ENCODE measurements around the gene FAM161B. TPM values are rescaled to one million over a fixed set of nuclear protein-coding genes. Genes with fewer than 3 reads are reported as not detected.
A peak's percentile ranks its signal among the peaks of the same experiment; 100 is the strongest.

The FAM161B gene
- 1 to 10 TPM; 3.5 to 4.3 (median 4.2) TPM for total RNA-seq (2021; fragmentation: NEBNext Ultra II Directional; extraction: Animal tissue kit (Norgen Biotek cat#: 25700))
- long read RNA-seq, full-length matches to known transcripts = 8 of 12 reads
- long read RNA-seq, partial matches to known transcripts = 4 of 12 reads
- long read RNA-seq, other reads (novel, unspliced or antisense) = 0 of 12 reads

GRCh38 chr14:73949752-73950734 is at the start of gene FAM161B, which contains the start of gene COQ6:
FAM161B (minus strand) TSS chr14:73950094; CDS start chr14:73950026, 68 bp downstream.
COQ6 (plus strand) TSS chr14:73950302; CDS start chr14:73950333, 31 bp downstream.
- Mint-ChIP-seq H3K27ac (peak within 1 kb of the TSS; percentile 97), H3K4me1 (ENCODE audit: low read depth) (peaks cover 11% of the 10 kb centered on the region), H3K36me3 (ENCODE audit: low read depth) (peaks cover 9% of the 10 kb centered on the region; the same call in 1 of the 2 replicates), H3K27me3 (ENCODE audit: insufficient read depth) (peaks cover 3% of the 10 kb centered on the region), H3K4me3 (peak within 1 kb of the TSS; percentile 98), H3K9me3 (no peaks in the 10 kb centered on the region)
- 0 out of 2 replicates have a peak, but pooled peaks have one; percentile 5 for TF ChIP-seq CTCF (IDR thresholded peaks at IDR 0.05)
- DNase-seq = peak; percentile 96

- Mint-ChIP-seq H3K27ac (no peak overlapping the region), H3K27me3 (ENCODE audit: insufficient read depth) (peaks cover 1% of the 10 kb centered on the region; the same call in 1 of the 2 replicates), H3K4me3 (no peak overlapping the region), H3K9me3 (no peaks in the 10 kb centered on the region), H3K36me3 (ENCODE audit: low read depth) (no peaks in the 10 kb centered on the region), H3K4me1 (ENCODE audit: low read depth) (no peaks in the 10 kb centered on the region)
- no peak for TF ChIP-seq CTCF (IDR thresholded peaks at IDR 0.05)
- DNase-seq = no peak
Measured at GRCh38 chr14:73998726-73999125, 48.8 kb upstream of the FAM161B start.

- Mint-ChIP-seq H3K27ac (no peak overlapping the region), H3K4me1 (ENCODE audit: low read depth) (no peaks in the 10 kb centered on the region), H3K36me3 (ENCODE audit: low read depth) (no peaks in the 10 kb centered on the region), H3K9me3 (no peaks in the 10 kb centered on the region), H3K27me3 (ENCODE audit: insufficient read depth) (peaks cover 1% of the 10 kb centered on the region; the same call in 1 of the 2 replicates), H3K4me3 (no peak overlapping the region)
- no peak for DNase-seq
- TF ChIP-seq CTCF (IDR thresholded peaks at IDR 0.05) = no peak
Measured at GRCh38 chr14:73997944-73998447, 48.1 kb upstream of the FAM161B start.

GRCh38 chr14:73997108-73997943 is 47.4 kb upstream of the FAM161B start:
- Mint-ChIP-seq H3K27me3 (ENCODE audit: insufficient read depth) (no peaks in the 10 kb centered on the region), H3K4me1 (ENCODE audit: low read depth) (no peaks in the 10 kb centered on the region), H3K27ac (no peak overlapping the region), H3K4me3 (no peak overlapping the region), H3K36me3 (ENCODE audit: low read depth) (no peaks in the 10 kb centered on the region), H3K9me3 (no peaks in the 10 kb centered on the region)
- TF ChIP-seq CTCF (IDR thresholded peaks at IDR 0.05) = no peak
- no peak for DNase-seq

DNA sequence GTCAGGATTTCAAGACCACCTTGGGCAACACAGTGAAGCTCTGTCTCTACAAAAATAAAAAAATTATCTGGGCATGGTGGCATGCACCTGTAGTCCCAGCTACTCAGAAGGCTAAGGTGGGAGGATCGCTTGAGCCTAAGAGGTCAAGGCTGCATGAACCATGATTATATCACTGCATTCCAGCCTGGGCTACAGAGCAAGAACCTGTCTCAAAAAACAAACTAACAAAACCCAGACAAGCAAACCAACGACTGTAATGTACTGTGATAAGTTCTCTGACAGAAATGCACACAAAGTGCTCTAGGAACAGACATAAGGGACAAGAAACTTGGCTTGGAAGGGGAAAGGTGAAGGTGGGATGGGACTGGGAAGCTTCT is 46.8 kb upstream of the FAM161B start:
- H3K9me3 Mint-ChIP-seq = no peaks in the 10 kb centered on the region
- H3K27me3 Mint-ChIP-seq (ENCODE audit: insufficient read depth) = no peaks in the 10 kb centered on the region
- H3K4me1 Mint-ChIP-seq (ENCODE audit: low read depth) = no peaks in the 10 kb centered on the region
- no peaks in the 10 kb centered on the region for H3K36me3 Mint-ChIP-seq (ENCODE audit: low read depth)
- TF ChIP-seq CTCF (IDR thresholded peaks at IDR 0.05) = no peak
- H3K4me3 Mint-ChIP-seq = no peak overlapping the region
- no peak for DNase-seq
- H3K27ac Mint-ChIP-seq = no peak overlapping the region
